ENCODE data around the gene SUB1.

GRCh38 chr5:32566319-32567111 is 18.8 kb upstream of the SUB1 start:
- TF ChIP-seq TAF1 (IDR thresholded peaks at IDR 0.05; ENCODE audit: borderline replicate concordance, low read depth, low read length) (no peak), POLR2A (IDR thresholded peaks at IDR 0.05; ENCODE audit: low read depth, low read length) (no peak)
